ENCODE data around the gene TUBB1. TPM values are rescaled to one million over a fixed set of nuclear protein-coding genes. Genes with fewer than 3 reads are reported as not detected.
A peak's percentile ranks its signal among the peaks of the same experiment; 100 is the strongest.

TUBB1 gene
- polyA plus RNA-seq, 1 donor (not counting 4 experiments of a cell fraction or from before 2014, with no cell fraction given): 0.03 TPM

DNA sequence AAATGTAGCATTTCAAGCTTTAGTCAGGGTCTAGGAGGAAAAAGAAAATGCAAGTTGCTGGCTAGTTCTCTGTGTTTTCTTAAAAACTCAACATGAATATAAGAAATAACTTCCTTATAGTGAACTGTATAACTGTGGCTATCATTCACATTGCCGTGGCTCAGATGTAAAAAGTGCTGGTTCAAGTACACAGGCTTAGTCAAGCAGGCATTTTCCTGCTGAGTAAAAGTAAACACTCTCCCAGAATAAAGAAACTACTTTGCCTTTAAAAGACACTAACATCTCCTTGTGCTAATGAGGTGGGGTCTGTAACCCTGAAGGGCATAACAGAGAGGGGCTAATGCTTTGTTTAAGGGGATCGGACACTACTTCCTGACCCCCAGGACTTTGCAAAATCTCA, 9.6 kb downstream of the TUBB1 start:
- Histone ChIP-seq H3K27me3 (ENCODE audit: control insufficient read depth, extremely low read depth, insufficient read depth, low read length) (no peaks in the 10 kb centered on the region), H3K27ac (ENCODE audit: control insufficient read depth, insufficient read depth, low read length) (no peak overlapping the region), H3K9ac (ENCODE audit: control insufficient read depth, extremely low read depth, insufficient read depth, low read length) (peak overlapping the region; percentile 6), H3K9me1 (ENCODE audit: control insufficient read depth, extremely low read depth, insufficient read depth, low read length) (no peaks in the 10 kb centered on the region), H4K20me1 (ENCODE audit: control insufficient read depth, extremely low read depth, insufficient read depth, low read length) (peaks cover 3% of the 10 kb centered on the region), H3K79me2 (ENCODE audit: control insufficient read depth, insufficient read depth, low read length) (peaks cover 70% of the 10 kb centered on the region), H3K9me3 (ENCODE audit: control insufficient read depth, low read depth, low read length) (no peaks in the 10 kb centered on the region), H3K4me2 (ENCODE audit: control insufficient read depth, extremely low read depth, insufficient read depth, low read depth, low read length) (peak overlapping the region; percentile 57), H3K4me1 (ENCODE audit: control insufficient read depth, extremely low read depth, insufficient read depth, low read length) (peaks cover 31% of the 10 kb centered on the region), H2AFZ (ENCODE audit: control insufficient read depth, low read length) (no peak overlapping the region), H3K36me3 (ENCODE audit: control insufficient read depth in 2 of 2, extremely low read depth in 1 of 2, insufficient read depth in 2 of 2, low read length in 2 of 2) (peaks cover 20 to 42% of the 10 kb centered on the region in 2 experiments), H3K4me3 (ENCODE audit: control insufficient read depth in 2 of 3, extremely low read depth in 1 of 3, insufficient read depth in 2 of 3, low read depth in 1 of 3, low read length in 3 of 3) (peak overlapping the region in 1 of 3 experiments; percentile 10)
- FAIRE-seq (no peak), DNase-seq (ENCODE audit: low read depth, low spot score) (no peak)
- dilution Hi-C loops (cut with MboI; ENCODE audit: extremely low pct_ligation_motif_present, low sequenced_read_pairs): no loop called here
- TF ChIP-seq, protein P1, sequence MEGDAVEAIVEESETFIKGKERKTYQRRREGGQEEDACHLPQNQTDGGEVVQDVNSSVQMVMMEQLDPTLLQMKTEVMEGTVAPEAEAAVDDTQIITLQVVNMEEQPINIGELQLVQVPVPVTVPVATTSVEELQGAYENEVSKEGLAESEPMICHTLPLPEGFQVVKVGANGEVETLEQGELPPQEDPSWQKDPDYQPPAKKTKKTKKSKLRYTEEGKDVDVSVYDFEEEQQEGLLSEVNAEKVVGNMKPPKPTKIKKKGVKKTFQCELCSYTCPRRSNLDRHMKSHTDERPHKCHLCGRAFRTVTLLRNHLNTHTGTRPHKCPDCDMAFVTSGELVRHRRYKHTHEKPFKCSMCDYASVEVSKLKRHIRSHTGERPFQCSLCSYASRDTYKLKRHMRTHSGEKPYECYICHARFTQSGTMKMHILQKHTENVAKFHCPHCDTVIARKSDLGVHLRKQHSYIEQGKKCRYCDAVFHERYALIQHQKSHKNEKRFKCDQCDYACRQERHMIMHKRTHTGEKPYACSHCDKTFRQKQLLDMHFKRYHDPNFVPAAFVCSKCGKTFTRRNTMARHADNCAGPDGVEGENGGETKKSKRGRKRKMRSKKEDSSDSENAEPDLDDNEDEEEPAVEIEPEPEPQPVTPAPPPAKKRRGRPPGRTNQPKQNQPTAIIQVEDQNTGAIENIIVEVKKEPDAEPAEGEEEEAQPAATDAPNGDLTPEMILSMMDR (optimal IDR thresholded peaks at IDR 0.05 in 1 of 3, IDR thresholded peaks at IDR 0.05 in 1 of 3, conservative IDR thresholded peaks at IDR 0.05 in 1 of 3; ENCODE audit: extremely low read depth in 1 of 3, insufficient read depth in 2 of 3, low read length in 3 of 3): no peak
- no peak for TF ChIP-seq EZH2 (IDR thresholded peaks at IDR 0.05; ENCODE audit: low read length)

DNA sequence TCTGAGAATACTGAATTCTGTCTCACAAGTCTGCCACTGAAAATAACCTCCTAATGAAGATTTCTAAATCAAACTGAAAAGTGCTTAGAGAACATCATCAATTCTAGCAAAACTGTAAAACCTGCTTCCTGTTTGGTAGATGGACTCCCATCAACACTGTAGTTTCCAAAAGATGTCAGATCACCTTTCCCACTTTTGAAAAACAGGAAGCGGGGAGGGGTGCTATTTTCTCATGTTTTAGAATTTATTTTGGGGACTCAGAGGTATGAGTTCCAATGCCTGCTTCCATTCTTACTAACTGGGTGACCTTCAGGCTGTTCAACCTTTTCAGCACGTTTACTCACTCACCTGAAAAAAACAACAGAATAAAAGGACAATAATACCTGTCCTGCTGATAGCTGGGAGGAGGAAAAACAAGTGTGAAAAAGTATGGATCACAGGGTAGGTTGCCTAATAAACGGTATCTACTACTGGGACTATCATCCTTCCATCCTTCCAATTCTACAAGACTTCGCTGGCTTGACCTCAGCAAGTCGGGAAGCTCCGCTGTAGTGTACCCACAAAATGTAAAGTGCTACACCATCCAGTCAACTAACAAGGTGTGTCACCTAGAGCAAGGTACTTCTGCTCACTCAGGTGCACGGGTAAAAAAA, 11.8 kb downstream of the TUBB1 start:
- H3K27me3 ChIP-seq (ENCODE audit: control insufficient read depth, extremely low read depth, insufficient read depth, low read length): no peaks in the 10 kb centered on the region
- H3K9me3 ChIP-seq (ENCODE audit: control insufficient read depth, low read depth, low read length): no peaks in the 10 kb centered on the region
- peaks cover 3% of the 10 kb centered on the region for H4K20me1 ChIP-seq (ENCODE audit: control insufficient read depth, extremely low read depth, insufficient read depth, low read length)
- FAIRE-seq (no peak), DNase-seq (ENCODE audit: low read depth, low spot score) (no peak)
- H3K36me3 ChIP-seq (ENCODE audit: control insufficient read depth in 2 of 2, extremely low read depth in 1 of 2, insufficient read depth in 2 of 2, low read length in 2 of 2): peaks cover 17 to 31% of the 10 kb centered on the region in 2 experiments
- peak overlapping the region; percentile 81 for H3K9ac ChIP-seq (ENCODE audit: control insufficient read depth, extremely low read depth, insufficient read depth, low read length)
- peak overlapping the region; percentile 69 to 93 (median 71) for H3K4me3 ChIP-seq (ENCODE audit: control insufficient read depth in 2 of 3, extremely low read depth in 1 of 3, insufficient read depth in 2 of 3, low read depth in 1 of 3, low read length in 3 of 3)
- H3K4me2 ChIP-seq (ENCODE audit: control insufficient read depth, extremely low read depth, insufficient read depth, low read depth, low read length): peak overlapping the region; percentile 88
- TF ChIP-seq, protein P1 (optimal IDR thresholded peaks at IDR 0.05 in 1 of 3, IDR thresholded peaks at IDR 0.05 in 1 of 3, conservative IDR thresholded peaks at IDR 0.05 in 1 of 3; ENCODE audit: extremely low read depth in 1 of 3, insufficient read depth in 2 of 3, low read length in 3 of 3): no peak
- no peak for TF ChIP-seq EZH2 (IDR thresholded peaks at IDR 0.05; ENCODE audit: low read length)
- dilution Hi-C loops (cut with MboI; ENCODE audit: extremely low pct_ligation_motif_present, low sequenced_read_pairs): no loop called here
- peaks cover 31% of the 10 kb centered on the region for H3K4me1 ChIP-seq (ENCODE audit: control insufficient read depth, extremely low read depth, insufficient read depth, low read length)
- peak overlapping the region; percentile 72 for H3K27ac ChIP-seq (ENCODE audit: control insufficient read depth, insufficient read depth, low read length)
- no peaks in the 10 kb centered on the region for H3K9me1 ChIP-seq (ENCODE audit: control insufficient read depth, extremely low read depth, insufficient read depth, low read length)
- H3K79me2 ChIP-seq (ENCODE audit: control insufficient read depth, insufficient read depth, low read length): peaks cover 64% of the 10 kb centered on the region
- no peak overlapping the region for H2AFZ ChIP-seq (ENCODE audit: control insufficient read depth, low read length)

Data from keratinocyte (primary cell).